Mammary epithelial cell (primary cell): ENCODE data around the gene MPHOSPH9.

Source experiments
- EZH2 ChIP-seq: IDR thresholded peaks from 2 replicates; pipeline ENCODE4 v1.6.1; 2012; ENCODE audit warnings: low read length, inconsistent platforms, borderline replicate concordance
- TF ChIP-seq, protein P1 (sequence below), 2 donors: IDR thresholded peaks in 1 of 2; conservative IDR thresholded peaks in 1 of 2; 2 replicates each; pipeline ENCODE4 v1.5.1; 2011 to 2012; ENCODE audit warnings: inconsistent platforms in 2 of 2, low read length in 2 of 2, mild to moderate bottlenecking in 2 of 2, control low read depth in 1 of 2, low read depth in 1 of 2; ENCODE audit not compliant: insufficient read depth in 1 of 2; ENCODE audit errors: extremely low read depth in 1 of 2

DNA sequence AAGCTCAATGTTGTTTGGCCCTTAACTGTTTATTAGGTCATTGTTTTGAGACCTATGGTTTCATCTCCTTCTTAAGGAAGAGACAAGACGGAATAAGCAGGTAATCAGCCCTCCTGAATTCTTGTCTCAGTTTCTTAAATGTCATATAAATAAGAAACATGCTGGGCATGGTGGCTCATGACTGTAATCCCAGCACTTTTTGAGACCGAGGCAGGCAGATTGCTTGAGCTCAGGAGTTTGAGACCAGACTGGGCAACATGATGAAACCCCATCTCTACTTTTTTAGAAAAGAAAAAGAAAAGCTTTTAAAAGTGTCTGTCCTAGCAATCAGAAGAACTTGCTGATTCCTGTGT is 5.4 kb upstream of the MPHOSPH9 start:
- no peak for TF ChIP-seq EZH2
- TF ChIP-seq, protein P1, sequence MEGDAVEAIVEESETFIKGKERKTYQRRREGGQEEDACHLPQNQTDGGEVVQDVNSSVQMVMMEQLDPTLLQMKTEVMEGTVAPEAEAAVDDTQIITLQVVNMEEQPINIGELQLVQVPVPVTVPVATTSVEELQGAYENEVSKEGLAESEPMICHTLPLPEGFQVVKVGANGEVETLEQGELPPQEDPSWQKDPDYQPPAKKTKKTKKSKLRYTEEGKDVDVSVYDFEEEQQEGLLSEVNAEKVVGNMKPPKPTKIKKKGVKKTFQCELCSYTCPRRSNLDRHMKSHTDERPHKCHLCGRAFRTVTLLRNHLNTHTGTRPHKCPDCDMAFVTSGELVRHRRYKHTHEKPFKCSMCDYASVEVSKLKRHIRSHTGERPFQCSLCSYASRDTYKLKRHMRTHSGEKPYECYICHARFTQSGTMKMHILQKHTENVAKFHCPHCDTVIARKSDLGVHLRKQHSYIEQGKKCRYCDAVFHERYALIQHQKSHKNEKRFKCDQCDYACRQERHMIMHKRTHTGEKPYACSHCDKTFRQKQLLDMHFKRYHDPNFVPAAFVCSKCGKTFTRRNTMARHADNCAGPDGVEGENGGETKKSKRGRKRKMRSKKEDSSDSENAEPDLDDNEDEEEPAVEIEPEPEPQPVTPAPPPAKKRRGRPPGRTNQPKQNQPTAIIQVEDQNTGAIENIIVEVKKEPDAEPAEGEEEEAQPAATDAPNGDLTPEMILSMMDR (conservative IDR thresholded peaks at IDR 0.05 in 1 of 2, IDR thresholded peaks at IDR 0.05 in 1 of 2; ENCODE audit: extremely low read depth in 1 of 2, insufficient read depth in 1 of 2, low read depth in 1 of 2, low read length in 2 of 2): no peak
